Endothelial cell (in vitro differentiated cells): Measurements from ENCODE around the gene HOXC11. TPM values are rescaled to one million over a fixed set of nuclear protein-coding genes. Genes with fewer than 3 reads are reported as not detected.

ENCODE experiments used
- DNase-seq: peaks from one replicate; pipeline ENCODE4 v3.0.0; 2021; ENCODE audit warnings: low spot score
- H3K27ac Mint-ChIP-seq: one replicate; pipeline ENCODE4 v1.8.0; 2021; ENCODE audit warnings: mixed read lengths, inconsistent platforms; ENCODE audit not compliant: unreplicated experiment
- H3K27me3 Mint-ChIP-seq: one replicate; pipeline ENCODE4 v1.8.0; 2021; ENCODE audit warnings: mild to moderate bottlenecking, moderate library complexity, mixed read lengths, inconsistent platforms; ENCODE audit not compliant: unreplicated experiment
- H3K36me3 Mint-ChIP-seq: one replicate; pipeline ENCODE4 v1.8.0; 2021; ENCODE audit warnings: mild to moderate bottlenecking, low read depth, mixed read lengths, inconsistent platforms; ENCODE audit not compliant: unreplicated experiment
- H3K4me1 Mint-ChIP-seq: one replicate; pipeline ENCODE4 v1.8.0; 2021; ENCODE audit warnings: mild to moderate bottlenecking, mixed read lengths, inconsistent platforms; ENCODE audit not compliant: unreplicated experiment
- H3K4me3 Mint-ChIP-seq: one replicate; pipeline ENCODE4 v1.8.0; 2021; ENCODE audit warnings: mild to moderate bottlenecking, mixed read lengths, inconsistent platforms; ENCODE audit not compliant: unreplicated experiment
- H3K9me3 Mint-ChIP-seq: one replicate; pipeline ENCODE4 v1.8.0; 2021; ENCODE audit warnings: mixed read lengths, inconsistent platforms; ENCODE audit not compliant: unreplicated experiment
- CTCF ChIP-seq: fragments of 200-600 bp; sonication (generic); IDR thresholded peaks from one replicate; pipeline ENCODE4 v1.5.0; 2021; ENCODE audit warnings: antibody characterized with exemption; ENCODE audit not compliant: unreplicated experiment
- total RNA-seq: library from RNA; stranded (reverse); fragmentation: NEBNext Ultra II Directional; extraction: Animal tissue kit (Norgen Biotek cat#: 25700); gene quantifications from one replicate; pipeline ENCODE4 v1.2.1, GENCODE V29; 2021; ENCODE audit not compliant: unreplicated experiment

HOXC11 gene
- total RNA-seq, 1 donor from 2014 or later = 0.38 TPM

GRCh38 chr12:54007538-54008259, 34.8 kb downstream of the HOXC11 start:
- Mint-ChIP-seq H3K27me3 (peaks cover 37% of the 10 kb centered on the region), H3K9me3 (no peaks in the 10 kb centered on the region), H3K27ac (no peak overlapping the region), H3K4me3 (no peak overlapping the region), H3K4me1 (peaks cover 18% of the 10 kb centered on the region), H3K36me3 (no peaks in the 10 kb centered on the region)
- no peak for TF ChIP-seq CTCF
- no peak for DNase-seq

GRCh38 chr12:54008260-54008552, 35.3 kb downstream of the HOXC11 start:
- H3K4me3 Mint-ChIP-seq = no peak overlapping the region

GRCh38 chr12:54009171-54010052, 36.5 kb downstream of the HOXC11 start:
- H3K27me3 Mint-ChIP-seq = peaks cover 29% of the 10 kb centered on the region
- H3K36me3 Mint-ChIP-seq = no peaks in the 10 kb centered on the region
- no peak for TF ChIP-seq CTCF
- H3K4me3 Mint-ChIP-seq = no peak overlapping the region
- H3K9me3 Mint-ChIP-seq = no peaks in the 10 kb centered on the region
- H3K4me1 Mint-ChIP-seq = peaks cover 20% of the 10 kb centered on the region
- DNase-seq = no peak
- no peak overlapping the region for H3K27ac Mint-ChIP-seq

More at GRCh38 chr12:54008260-54008552, 35.3 kb downstream of the HOXC11 start:
- TF ChIP-seq CTCF = no peak
- DNase-seq = no peak
- Mint-ChIP-seq H3K36me3 (no peaks in the 10 kb centered on the region), H3K9me3 (no peaks in the 10 kb centered on the region), H3K4me1 (peaks cover 20% of the 10 kb centered on the region), H3K27me3 (peaks cover 36% of the 10 kb centered on the region), H3K27ac (no peak overlapping the region)

DNA sequence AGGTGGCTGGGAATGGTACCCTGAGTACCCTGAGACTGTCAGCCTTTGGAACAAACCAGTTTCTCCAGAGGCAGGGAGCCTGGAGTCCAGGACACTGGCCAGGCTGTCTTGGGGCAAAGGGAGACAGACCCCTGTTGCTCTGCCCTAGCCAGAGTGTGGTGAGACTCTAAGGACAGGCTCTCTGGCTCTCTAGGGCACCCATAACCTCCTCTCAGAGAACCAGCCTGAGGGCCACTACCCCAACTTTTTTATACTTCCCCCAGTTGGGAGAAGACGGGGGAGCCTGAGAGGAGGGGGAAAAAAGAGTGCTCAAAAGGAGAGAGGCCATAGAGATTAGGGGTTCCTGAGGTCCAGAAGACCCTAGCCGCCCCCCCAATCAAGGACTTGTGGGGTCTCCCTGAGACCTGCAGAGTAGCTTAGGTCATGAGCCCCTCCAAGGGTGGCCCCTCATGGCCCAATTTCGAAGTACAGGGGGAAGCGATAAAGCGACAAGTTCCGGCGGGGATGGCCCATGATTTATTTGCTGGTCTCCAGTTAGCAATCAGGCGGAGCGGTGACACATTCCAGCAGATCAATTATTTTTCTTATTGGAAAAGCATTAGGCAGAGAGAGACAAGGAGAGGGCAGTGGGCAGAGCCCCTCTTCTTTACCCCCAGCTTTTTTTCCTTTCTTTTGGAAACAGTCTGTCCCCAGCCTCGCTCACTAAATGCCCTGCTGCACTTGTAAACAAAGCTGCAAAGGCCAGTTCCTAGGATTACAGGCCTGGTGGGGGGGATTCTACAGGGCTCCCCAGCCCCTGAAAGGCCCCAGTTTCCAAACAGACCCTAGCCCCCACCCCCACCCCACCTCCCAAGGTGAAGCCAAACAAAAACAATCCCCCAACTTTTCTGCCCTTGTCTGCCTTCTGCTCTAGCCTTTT, 37.4 kb downstream of the HOXC11 start:
- H3K4me1 Mint-ChIP-seq = peaks cover 18% of the 10 kb centered on the region
- no peaks in the 10 kb centered on the region for H3K36me3 Mint-ChIP-seq
- H3K4me3 Mint-ChIP-seq = no peak overlapping the region
- no peak for DNase-seq
- no peaks in the 10 kb centered on the region for H3K9me3 Mint-ChIP-seq
- peaks cover 35% of the 10 kb centered on the region for H3K27me3 Mint-ChIP-seq
- no peak for TF ChIP-seq CTCF
- H3K27ac Mint-ChIP-seq = no peak overlapping the region
